ENCODE data around the gene EXOC3L4.
"Not testable (repeated sequence)": the region's sequence is repeated elsewhere in the genome, so short reads cannot be mapped to it uniquely, and the experiment has no call there.

Gene EXOC3L4
- 0 reads per million in 3 donors for total RNA-seq

GRCh38 chr14:103094406-103095209 lies at the start of gene EXOC3L4:
EXOC3L4 (plus strand) TSS chr14:103094725; CDS start chr14:103100220, 5,495 bp downstream.
- H3K27ac ChIP-seq (ENCODE audit: insufficient read depth, low read length, poor library complexity, severe bottlenecking) = no peak within 1 kb of the TSS
- H3K27me3 ChIP-seq (replicated peaks; ENCODE audit: control insufficient read depth, insufficient read depth, low read length, poor library complexity, severe bottlenecking) = no peaks in the 10 kb centered on the region
- no peaks in the 10 kb centered on the region for H3K36me3 ChIP-seq (ENCODE audit: control insufficient read depth, insufficient read depth, low read length)
- no peaks in the 10 kb centered on the region for H3K9me3 ChIP-seq (ENCODE audit: control insufficient read depth, low read length)
- H3K4me3 ChIP-seq (ENCODE audit: insufficient read depth, low read depth, low read length, poor library complexity, severe bottlenecking) = no peak within 1 kb of the TSS
- no peak for DNase-seq
- peaks cover 11% of the 10 kb centered on the region for H3K4me1 ChIP-seq (ENCODE audit: control insufficient read depth, insufficient read depth, low read length, poor library complexity, severe bottlenecking)

- no peaks in the 10 kb centered on the region for H3K9me3 ChIP-seq (ENCODE audit: control insufficient read depth, low read length)
- no peaks in the 10 kb centered on the region for H3K36me3 ChIP-seq (ENCODE audit: control insufficient read depth, insufficient read depth, low read length)
- H3K4me3 ChIP-seq (ENCODE audit: insufficient read depth, low read depth, low read length, poor library complexity, severe bottlenecking) = no peak overlapping the region
- no peaks in the 10 kb centered on the region for H3K4me1 ChIP-seq (ENCODE audit: control insufficient read depth, insufficient read depth, low read length, poor library complexity, severe bottlenecking)
- H3K27me3 ChIP-seq (replicated peaks; ENCODE audit: control insufficient read depth, insufficient read depth, low read length, poor library complexity, severe bottlenecking) = no peaks in the 10 kb centered on the region
- DNase-seq = no peak
- no peak overlapping the region for H3K27ac ChIP-seq (ENCODE audit: insufficient read depth, low read length, poor library complexity, severe bottlenecking)
Observed at GRCh38 chr14:103045371-103045869, 49.1 kb upstream of the EXOC3L4 start.

- H3K4me3 ChIP-seq (ENCODE audit: insufficient read depth, low read depth, low read length, poor library complexity, severe bottlenecking); H3K36me3 ChIP-seq (ENCODE audit: control insufficient read depth, insufficient read depth, low read length); DNase-seq; H3K27me3 ChIP-seq (replicated peaks; ENCODE audit: control insufficient read depth, insufficient read depth, low read length, poor library complexity, severe bottlenecking); H3K9me3 ChIP-seq (ENCODE audit: control insufficient read depth, low read length); H3K4me1 ChIP-seq (ENCODE audit: control insufficient read depth, insufficient read depth, low read length, poor library complexity, severe bottlenecking); H3K27ac ChIP-seq (ENCODE audit: insufficient read depth, low read length, poor library complexity, severe bottlenecking): not testable (repeated sequence)
Observed at GRCh38 chr14:103047453-103047852, 47.1 kb upstream of the EXOC3L4 start.

- DNase-seq = no peak
- Histone ChIP-seq H3K9me3 (ENCODE audit: control insufficient read depth, low read length) (no peaks in the 10 kb centered on the region), H3K4me3 (ENCODE audit: insufficient read depth, low read depth, low read length, poor library complexity, severe bottlenecking) (no peak overlapping the region), H3K27ac (ENCODE audit: insufficient read depth, low read length, poor library complexity, severe bottlenecking) (no peak overlapping the region), H3K36me3 (ENCODE audit: control insufficient read depth, insufficient read depth, low read length) (no peaks in the 10 kb centered on the region), H3K4me1 (ENCODE audit: control insufficient read depth, insufficient read depth, low read length, poor library complexity, severe bottlenecking) (no peaks in the 10 kb centered on the region), H3K27me3 (replicated peaks; ENCODE audit: control insufficient read depth, insufficient read depth, low read length, poor library complexity, severe bottlenecking) (no peaks in the 10 kb centered on the region)
Observed at GRCh38 chr14:103050935-103051334, 43.6 kb upstream of the EXOC3L4 start.

GRCh38 chr14:103052407-103052806 lies 42.1 kb upstream of the EXOC3L4 start:
- no peak overlapping the region for H3K27ac ChIP-seq (ENCODE audit: insufficient read depth, low read length, poor library complexity, severe bottlenecking)
- DNase-seq = no peak

GRCh38 chr14:103055695-103056094 lies 38.8 kb upstream of the EXOC3L4 start:
- H3K4me1 ChIP-seq (ENCODE audit: control insufficient read depth, insufficient read depth, low read length, poor library complexity, severe bottlenecking) = peaks cover 6% of the 10 kb centered on the region
- DNase-seq = no peak
- no peak overlapping the region for H3K27ac ChIP-seq (ENCODE audit: insufficient read depth, low read length, poor library complexity, severe bottlenecking)
- no peaks in the 10 kb centered on the region for H3K9me3 ChIP-seq (ENCODE audit: control insufficient read depth, low read length)
- no peaks in the 10 kb centered on the region for H3K36me3 ChIP-seq (ENCODE audit: control insufficient read depth, insufficient read depth, low read length)
- H3K27me3 ChIP-seq (replicated peaks; ENCODE audit: control insufficient read depth, insufficient read depth, low read length, poor library complexity, severe bottlenecking) = no peaks in the 10 kb centered on the region
- H3K4me3 ChIP-seq (ENCODE audit: insufficient read depth, low read depth, low read length, poor library complexity, severe bottlenecking) = no peak overlapping the region

More at GRCh38 chr14:103052407-103052806, 42.1 kb upstream of the EXOC3L4 start:
- Histone ChIP-seq H3K4me3 (ENCODE audit: insufficient read depth, low read depth, low read length, poor library complexity, severe bottlenecking) (no peak overlapping the region), H3K36me3 (ENCODE audit: control insufficient read depth, insufficient read depth, low read length) (no peaks in the 10 kb centered on the region), H3K4me1 (ENCODE audit: control insufficient read depth, insufficient read depth, low read length, poor library complexity, severe bottlenecking) (no peaks in the 10 kb centered on the region), H3K9me3 (ENCODE audit: control insufficient read depth, low read length) (no peaks in the 10 kb centered on the region), H3K27me3 (replicated peaks; ENCODE audit: control insufficient read depth, insufficient read depth, low read length, poor library complexity, severe bottlenecking) (no peaks in the 10 kb centered on the region)

- peaks cover 6% of the 10 kb centered on the region for H3K4me1 ChIP-seq (ENCODE audit: control insufficient read depth, insufficient read depth, low read length, poor library complexity, severe bottlenecking)
- no peaks in the 10 kb centered on the region for H3K27me3 ChIP-seq (replicated peaks; ENCODE audit: control insufficient read depth, insufficient read depth, low read length, poor library complexity, severe bottlenecking)
- no peak for DNase-seq
- H3K27ac ChIP-seq (ENCODE audit: insufficient read depth, low read length, poor library complexity, severe bottlenecking) = no peak overlapping the region
- no peaks in the 10 kb centered on the region for H3K9me3 ChIP-seq (ENCODE audit: control insufficient read depth, low read length)
- H3K36me3 ChIP-seq (ENCODE audit: control insufficient read depth, insufficient read depth, low read length) = no peaks in the 10 kb centered on the region
- H3K4me3 ChIP-seq (ENCODE audit: insufficient read depth, low read depth, low read length, poor library complexity, severe bottlenecking) = peak overlapping the region; percentile 53
Observed at GRCh38 chr14:103056322-103057027, 38.0 kb upstream of the EXOC3L4 start.

- DNase-seq = no peak
- H3K36me3 ChIP-seq (ENCODE audit: control insufficient read depth, insufficient read depth, low read length) = no peaks in the 10 kb centered on the region
- H3K4me3 ChIP-seq (ENCODE audit: insufficient read depth, low read depth, low read length, poor library complexity, severe bottlenecking) = peak overlapping the region; percentile 53
- no peaks in the 10 kb centered on the region for H3K27me3 ChIP-seq (replicated peaks; ENCODE audit: control insufficient read depth, insufficient read depth, low read length, poor library complexity, severe bottlenecking)
- no peak overlapping the region for H3K27ac ChIP-seq (ENCODE audit: insufficient read depth, low read length, poor library complexity, severe bottlenecking)
- H3K9me3 ChIP-seq (ENCODE audit: control insufficient read depth, low read length) = no peaks in the 10 kb centered on the region
- peaks cover 6% of the 10 kb centered on the region for H3K4me1 ChIP-seq (ENCODE audit: control insufficient read depth, insufficient read depth, low read length, poor library complexity, severe bottlenecking)
Observed at GRCh38 chr14:103057028-103057371, 37.5 kb upstream of the EXOC3L4 start.

GRCh38 chr14:103057372-103058163 lies 37.0 kb upstream of the EXOC3L4 start, which contains the start of gene CDC42BPB:
CDC42BPB (minus strand) TSS chr14:103057549; CDS start chr14:103057173, 376 bp downstream.
- DNase-seq = peak; percentile 41 to 56 (median 50)
- Histone ChIP-seq H3K27ac (ENCODE audit: insufficient read depth, low read length, poor library complexity, severe bottlenecking) (no peak within 1 kb of the TSS), H3K36me3 (ENCODE audit: control insufficient read depth, insufficient read depth, low read length) (no peaks in the 10 kb centered on the region), H3K4me3 (ENCODE audit: insufficient read depth, low read depth, low read length, poor library complexity, severe bottlenecking) (peak within 1 kb of the TSS; percentile 53), H3K4me1 (ENCODE audit: control insufficient read depth, insufficient read depth, low read length, poor library complexity, severe bottlenecking) (peaks cover 6% of the 10 kb centered on the region), H3K9me3 (ENCODE audit: control insufficient read depth, low read length) (no peaks in the 10 kb centered on the region), H3K27me3 (replicated peaks; ENCODE audit: control insufficient read depth, insufficient read depth, low read length, poor library complexity, severe bottlenecking) (no peaks in the 10 kb centered on the region)
